ENCODE data around the gene HFM1.
"Not testable (repeated sequence)": the region's sequence is repeated elsewhere in the genome, so short reads cannot be mapped to it uniquely, and the experiment has no call there.

Gene HFM1

GRCh38 chr1:91307784-91308409 lies 96.7 kb downstream of the HFM1 start:
- ChIA-PET POLR2A (no interaction called here), CTCF (no interaction called here)
- TF ChIP-seq SUZ12 (IDR thresholded peaks at IDR 0.05) (no peak), FOXA1 (IDR thresholded peaks at IDR 0.05) (no peak), SP1 (IDR thresholded peaks at IDR 0.05) (no peak), ELF4 (IDR thresholded peaks at IDR 0.05) (no peak), ARNT (IDR thresholded peaks at IDR 0.05) (no peak), TARDBP (IDR thresholded peaks at IDR 0.05) (no peak), BHLHE40 (IDR thresholded peaks at IDR 0.05; ENCODE audit: borderline replicate concordance) (no peak), ZNF384 (IDR thresholded peaks at IDR 0.05) (no peak), PKNOX1 (IDR thresholded peaks at IDR 0.05) (no peak), FOXK2 (IDR thresholded peaks at IDR 0.05) (no peak), L3MBTL2 (conservative IDR thresholded peaks at IDR 0.05) (no peak)
- DNase-seq (ENCODE audit: extremely low spot score), result no peak

GRCh38 chr1:91303165-91303564 lies 101.5 kb downstream of the HFM1 start:
- CTCF ChIA-PET, result no interaction called here
- TF ChIP-seq NFRKB (IDR thresholded peaks at IDR 0.05), result no peak
- TF ChIP-seq FOXK2 (IDR thresholded peaks at IDR 0.05), result no peak
- DNase-seq (ENCODE audit: extremely low spot score), result no peak
- POLR2A ChIA-PET, result no interaction called here

- CTCF ChIA-PET; DNase-seq (ENCODE audit: extremely low spot score); POLR2A ChIA-PET: not testable (repeated sequence)
Measured at GRCh38 chr1:91288843-91289553, 115.6 kb downstream of the HFM1 start.

- CTCF ChIA-PET, result not testable (repeated sequence)
Measured at GRCh38 chr1:91286962-91287317, 117.7 kb downstream of the HFM1 start.

GRCh38 chr1:91286259-91286961 lies 118.2 kb downstream of the HFM1 start:
- DNase-seq (ENCODE audit: extremely low spot score); POLR2A ChIA-PET; CTCF ChIA-PET: not testable (repeated sequence)

More at GRCh38 chr1:91286962-91287317, 117.7 kb downstream of the HFM1 start:
- POLR2A ChIA-PET; DNase-seq (ENCODE audit: extremely low spot score): not testable (repeated sequence)

GRCh38 chr1:91283421-91283726 lies 121.3 kb downstream of the HFM1 start:
- DNase-seq (ENCODE audit: extremely low spot score), result no peak
- ChIA-PET POLR2A (no interaction called here), CTCF (interaction anchor here (0.6 to 6.7 kb wide), 3 partner anchors 11 to 121 kb away, joined by 3 to 103 read pairs (median 3); partner anchors contain the start of gene HFM1)
- no peak for TF ChIP-seq PKNOX1 (IDR thresholded peaks at IDR 0.05)

- TF ChIP-seq FOXA1 (IDR thresholded peaks at IDR 0.05) (no peak), FOXK2 (IDR thresholded peaks at IDR 0.05) (no peak), BHLHE40 (IDR thresholded peaks at IDR 0.05; ENCODE audit: borderline replicate concordance) (no peak), ARNT (IDR thresholded peaks at IDR 0.05) (no peak), LEF1 (IDR thresholded peaks at IDR 0.05; ENCODE audit: borderline replicate concordance) (no peak), HDGF (IDR thresholded peaks at IDR 0.05; ENCODE audit: borderline replicate concordance) (no peak), PKNOX1 (IDR thresholded peaks at IDR 0.05) (no peak), ZNF384 (IDR thresholded peaks at IDR 0.05) (no peak), FOXM1 (IDR thresholded peaks at IDR 0.05; ENCODE audit: borderline replicate concordance) (no peak), NFRKB (IDR thresholded peaks at IDR 0.05) (no peak), ELF4 (IDR thresholded peaks at IDR 0.05) (no peak), CTBP1 (IDR thresholded peaks at IDR 0.05; ENCODE audit: borderline replicate concordance) (no peak), SUZ12 (IDR thresholded peaks at IDR 0.05) (no peak), SP1 (IDR thresholded peaks at IDR 0.05) (no peak), TARDBP (IDR thresholded peaks at IDR 0.05) (no peak), L3MBTL2 (conservative IDR thresholded peaks at IDR 0.05) (no peak)
- CTCF ChIA-PET, result interaction anchor here (0.6 to 6.7 kb wide), 3 partner anchors 10 to 121 kb away, joined by 3 to 103 read pairs (median 3); partner anchors contain the start of gene HFM1
- POLR2A ChIA-PET, result no interaction called here
- peak; percentile 67 for DNase-seq (ENCODE audit: extremely low spot score)
Measured at GRCh38 chr1:91282695-91283420, 121.8 kb downstream of the HFM1 start.

All from HEK293T (cell line).